RCC 7860 (cell line): ENCODE data around the gene ROS1.

Experiments used
- DNase-seq: peaks from one replicate; pipeline ENCODE4 v3.0.0-alpha.2; 2015; ENCODE audit warnings: low spot score
- FAIRE-seq: peaks from 2 replicates; lab custom pipeline; 2012; peaks lifted over from hg19 to GRCh38; lab: Jason Lieb, UNC

The ROS1 gene

DNA sequence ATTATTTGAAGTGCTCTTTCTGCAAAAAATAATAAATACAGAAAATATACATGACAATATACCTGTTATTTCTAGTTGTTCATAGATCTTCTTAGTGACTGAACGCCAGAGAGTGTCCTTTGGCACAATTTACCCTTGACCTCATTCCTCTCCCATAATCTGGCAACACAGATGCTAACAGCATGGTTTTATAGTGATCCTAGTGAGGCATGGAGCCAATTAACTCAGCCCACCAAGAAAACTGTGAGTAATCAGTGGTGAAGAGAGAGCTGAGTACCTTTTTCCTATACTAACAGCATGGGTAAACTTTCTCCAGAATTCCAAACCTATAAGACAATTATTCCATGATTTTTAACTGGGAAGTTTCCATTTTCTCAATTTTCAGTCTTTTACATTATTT lies 99.3 kb downstream of the ROS1 start:
- DNase-seq (no peak), FAIRE-seq (no peak)

DNA sequence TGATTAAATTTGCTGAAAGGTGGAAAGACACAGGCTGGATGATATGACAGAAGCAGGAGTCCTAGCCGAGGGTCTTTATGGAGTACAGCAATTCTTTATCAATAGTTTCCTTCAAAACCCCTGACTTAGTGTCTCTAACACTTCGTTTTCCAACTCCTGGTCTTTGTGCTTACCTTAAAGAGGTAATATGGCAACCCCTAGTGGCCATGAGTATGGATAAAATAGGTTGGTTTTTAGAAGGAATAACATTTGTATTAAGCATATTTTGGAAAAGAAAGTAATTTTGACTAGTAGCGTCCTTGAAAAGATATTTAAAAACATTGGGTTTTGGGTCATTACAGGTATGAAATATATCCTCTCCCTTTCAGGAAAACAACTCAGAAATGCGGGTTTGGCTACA lies 108.5 kb downstream of the ROS1 start:
- peak; percentile 21 for DNase-seq
- no peak for FAIRE-seq

DNA sequence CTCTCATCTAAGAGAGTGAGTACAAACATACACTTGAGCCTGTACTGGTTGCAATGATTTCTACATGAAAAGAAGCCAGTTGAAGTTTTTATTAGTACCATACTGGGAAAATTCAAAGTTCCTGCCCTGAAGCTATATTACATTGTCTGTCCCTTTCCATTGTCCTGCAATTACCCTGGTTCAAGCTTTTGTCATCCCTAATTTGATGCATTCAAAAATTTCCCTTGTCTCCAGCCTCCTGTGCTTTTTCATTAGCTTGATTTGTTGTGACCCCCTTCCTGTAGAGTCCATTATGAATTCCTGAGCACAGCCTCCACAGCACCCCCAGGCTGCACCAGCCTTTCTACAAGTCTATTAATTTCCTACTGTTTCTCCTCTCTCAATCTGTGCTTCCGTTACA lies 114.0 kb downstream of the ROS1 start:
- no peak for FAIRE-seq

GRCh38 chr6:117311310-117311709 lies 114.4 kb downstream of the ROS1 start:
- FAIRE-seq (no peak), DNase-seq (no peak)

More for the DNA sequence above, 114.0 kb downstream of the ROS1 start:
- DNase-seq, result no peak

GRCh38 chr6:117309611-117310010 lies 116.1 kb downstream of the ROS1 start:
- no peak for DNase-seq
- FAIRE-seq, result no peak

DNA sequence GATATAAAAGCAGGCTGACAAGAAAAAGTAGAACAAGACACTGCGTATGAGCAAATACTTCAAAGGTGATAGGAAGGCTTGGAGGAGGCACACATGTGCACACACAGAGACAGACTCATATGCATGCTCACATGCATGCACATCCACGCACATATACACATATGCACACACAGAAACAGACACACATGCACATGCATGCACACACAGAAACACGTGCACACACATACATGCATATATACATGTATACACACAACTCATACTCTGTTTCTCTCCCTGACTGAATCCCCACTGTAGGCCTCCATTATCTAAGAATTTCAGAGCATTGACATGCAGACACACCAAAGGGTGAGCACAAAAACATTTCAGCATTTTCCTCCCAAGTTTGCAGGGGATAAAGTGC lies 116.7 kb downstream of the ROS1 start:
- FAIRE-seq (no peak), DNase-seq (no peak)

GRCh38 chr6:117307655-117308054 lies 118.1 kb downstream of the ROS1 start:
- no peak for DNase-seq
- FAIRE-seq, result no peak

- FAIRE-seq (no peak), DNase-seq (no peak)
These were observed 119.4 kb downstream of the ROS1 start for GRCh38 chr6:117306227-117306790.

GRCh38 chr6:117304446-117304845 lies 121.3 kb downstream of the ROS1 start:
- no peak for DNase-seq
- no peak for FAIRE-seq

DNA sequence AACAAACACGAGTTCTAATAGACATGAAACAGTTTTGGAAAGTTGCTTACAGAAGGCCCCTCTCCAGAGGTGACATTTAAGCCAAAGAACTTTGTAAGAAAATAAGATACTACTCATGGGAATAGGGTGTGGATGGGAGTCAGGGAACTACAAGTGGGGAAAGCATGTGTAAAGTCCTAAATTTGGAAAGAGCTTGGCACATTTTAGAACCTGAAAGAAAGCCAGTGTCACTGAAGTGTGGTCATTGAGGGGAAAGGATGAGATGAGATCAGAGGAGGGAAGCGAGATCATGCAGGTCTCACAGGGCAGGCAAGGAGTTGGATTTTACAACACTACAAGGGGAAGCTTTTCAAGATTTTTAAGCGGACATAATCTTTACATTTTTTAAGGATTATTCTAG lies 122.4 kb downstream of the ROS1 start:
- no peak for FAIRE-seq
- no peak for DNase-seq

DNA sequence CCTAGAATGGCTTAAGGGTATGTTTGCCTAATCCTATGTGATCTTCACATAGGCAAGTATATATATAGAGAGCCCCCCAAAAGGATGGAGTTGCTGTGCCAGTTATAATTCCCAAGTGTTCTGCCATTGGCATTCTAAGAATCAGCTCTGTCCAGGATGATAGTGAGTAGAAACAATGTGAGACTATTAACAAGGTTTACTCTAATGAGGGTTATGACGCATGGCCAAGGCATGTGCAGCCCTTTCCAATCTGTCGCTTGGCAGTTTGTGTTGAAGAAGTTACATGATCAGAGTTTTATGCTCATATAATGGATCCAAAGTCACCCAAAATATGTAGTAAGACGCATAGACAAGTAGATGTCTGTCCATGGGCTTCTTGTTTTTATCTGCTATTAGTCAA lies 126.8 kb downstream of the ROS1 start:
- FAIRE-seq, result no peak
- no peak for DNase-seq

- no peak for DNase-seq
- no peak for FAIRE-seq
These were observed 135.4 kb downstream of the ROS1 start for GRCh38 chr6:117290173-117290846.

DNA sequence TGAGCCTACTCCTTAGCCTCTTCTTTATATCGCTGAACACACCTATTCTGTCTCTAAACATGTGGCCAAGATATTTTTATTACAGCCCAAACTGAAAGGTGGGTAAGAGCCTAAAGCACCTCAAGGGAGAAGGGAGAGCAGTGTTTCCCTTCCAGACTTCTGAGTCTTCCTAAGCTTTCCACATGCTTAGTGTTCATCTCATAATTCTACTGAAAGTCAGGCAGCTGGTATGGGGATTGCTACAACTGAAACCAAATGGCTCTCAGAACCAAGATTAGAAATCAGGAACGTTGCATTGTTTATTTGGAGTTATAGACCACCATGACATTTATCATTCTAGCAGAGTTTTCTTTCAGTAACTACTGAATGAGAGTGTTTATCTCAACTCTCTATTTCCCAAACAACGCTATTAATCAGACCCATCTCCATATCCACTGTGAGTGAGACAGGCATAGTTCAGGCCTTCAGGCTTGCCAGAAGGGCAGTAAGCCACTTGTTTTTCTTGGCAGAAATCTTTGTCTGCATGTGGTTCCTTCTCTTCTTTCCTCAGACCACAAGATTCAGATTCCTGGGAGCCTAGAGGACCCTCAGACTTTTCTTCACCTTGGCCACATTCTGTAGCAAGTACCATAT lies 137.5 kb downstream of the ROS1 start:
- no peak for FAIRE-seq
- no peak for DNase-seq

- no peak for FAIRE-seq
- DNase-seq, result no peak
These were observed 144.8 kb downstream of the ROS1 start for GRCh38 chr6:117280922-117281321.

GRCh38 chr6:117276778-117277316 lies 148.9 kb downstream of the ROS1 start:
- FAIRE-seq (no peak), DNase-seq (no peak)

DNA sequence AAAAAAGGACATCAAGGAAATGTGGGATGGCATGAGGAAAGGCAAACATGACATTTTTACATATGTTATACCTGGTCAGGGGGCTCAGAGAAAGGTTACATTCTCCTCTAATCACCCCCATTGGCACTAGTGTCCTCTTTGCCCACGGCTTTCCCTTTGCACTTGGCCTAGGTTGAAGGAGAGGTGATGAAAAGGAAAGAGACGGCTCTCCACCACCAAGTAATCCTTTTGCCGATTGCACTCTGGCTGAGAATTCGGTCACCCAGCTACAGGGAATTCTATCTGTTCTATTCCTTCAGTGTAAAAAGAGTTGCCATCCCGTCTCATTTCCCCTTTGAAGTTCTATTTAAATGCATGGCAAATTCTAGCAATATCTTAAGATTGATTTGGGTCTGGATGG lies 150.0 kb downstream of the ROS1 start:
- FAIRE-seq (no peak), DNase-seq (no peak)

GRCh38 chr6:117275205-117275604 lies 150.5 kb downstream of the ROS1 start:
- DNase-seq, result no peak
- FAIRE-seq, result no peak

DNA sequence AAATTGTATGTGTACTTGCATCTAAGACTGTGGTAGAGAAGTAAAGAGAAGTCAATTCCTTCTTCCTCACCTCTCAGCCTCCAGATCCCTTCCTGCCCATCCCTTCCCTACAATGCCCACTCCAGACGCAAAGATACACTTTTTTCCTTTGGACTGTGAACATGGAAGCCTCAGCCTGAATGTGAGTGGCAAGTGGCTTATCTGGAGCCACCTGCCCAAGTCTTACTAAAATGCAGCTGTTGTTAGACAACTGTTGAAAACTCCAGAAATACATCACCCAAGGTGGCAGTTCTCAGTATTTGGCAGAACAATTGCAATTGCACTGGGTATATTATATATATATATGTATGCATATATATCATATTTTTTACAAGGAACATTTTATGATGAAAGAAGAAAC lies 152.9 kb downstream of the ROS1 start:
- DNase-seq, result no peak
- no peak for FAIRE-seq

DNA sequence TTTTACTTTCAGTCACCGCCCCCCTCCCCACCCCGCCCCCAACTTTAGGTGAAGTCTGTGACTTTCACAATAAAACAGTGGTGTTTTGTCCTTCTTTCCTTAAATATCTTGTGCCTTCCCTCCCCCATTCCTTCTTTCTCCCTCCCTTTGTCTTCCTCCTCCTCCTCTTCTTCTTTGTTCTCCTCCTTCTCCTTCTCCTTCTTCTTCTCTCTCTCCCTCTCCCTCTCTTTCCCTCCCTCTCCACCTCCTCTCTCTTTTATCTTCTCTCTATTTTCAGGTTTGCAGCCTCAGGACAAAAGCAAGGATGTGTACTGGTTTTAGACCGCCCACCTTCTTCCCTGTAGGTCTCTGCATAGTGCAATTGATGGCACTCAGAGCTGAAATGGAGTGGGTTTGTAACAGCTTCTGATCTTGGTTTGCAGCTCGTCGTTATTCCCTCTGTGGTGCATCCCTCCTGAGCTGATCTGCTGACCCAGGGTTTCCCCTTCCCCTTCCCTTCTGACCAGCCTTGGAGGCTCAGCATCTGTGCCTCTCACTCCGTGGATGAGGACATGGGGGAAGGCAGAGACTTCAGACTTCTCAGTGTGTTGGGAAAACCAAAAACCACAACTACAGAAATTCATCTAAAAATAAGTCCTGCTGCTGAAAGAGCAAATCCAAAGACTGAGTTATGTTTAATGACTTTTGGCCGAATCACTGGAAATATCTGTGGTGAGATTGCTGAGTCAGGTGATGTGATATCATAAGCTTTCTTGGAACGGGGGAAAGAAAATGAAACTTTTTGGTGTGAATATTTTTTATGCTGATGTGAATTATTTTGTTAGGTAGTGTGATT lies 153.5 kb downstream of the ROS1 start:
- FAIRE-seq (no peak), DNase-seq (no peak)

DNA sequence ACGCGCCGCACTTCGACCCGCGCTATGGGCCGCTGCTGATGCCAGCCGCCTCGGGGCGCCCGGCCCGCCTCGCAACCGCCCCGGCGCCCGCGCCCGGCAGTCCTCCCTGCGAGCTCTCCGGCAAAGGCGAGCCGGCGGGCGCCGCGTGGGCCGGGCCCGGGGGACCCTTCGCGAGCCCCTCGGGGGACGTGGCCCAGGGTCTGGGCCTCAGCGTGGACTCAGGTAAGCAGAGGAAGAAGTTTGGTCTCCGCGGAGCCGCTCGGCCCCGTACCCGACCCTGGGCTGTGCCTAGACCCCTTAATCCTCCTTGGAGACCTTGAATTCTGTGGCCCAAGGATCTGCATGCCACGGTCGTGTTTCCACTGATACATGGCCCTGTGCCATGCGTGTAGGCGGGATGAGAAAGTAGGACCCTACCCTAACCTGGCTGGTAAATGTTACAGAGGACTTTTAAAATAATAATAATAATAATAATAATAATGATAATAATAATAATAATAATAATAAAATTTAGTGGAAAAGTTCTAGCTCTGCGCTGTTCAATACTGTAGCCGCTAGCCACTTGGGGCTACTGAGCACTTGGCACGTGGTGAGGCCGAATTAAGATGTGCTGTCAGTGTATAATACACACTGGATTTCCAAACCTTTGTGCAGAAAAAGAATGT lies 154.8 kb downstream of the ROS1 start:
- DNase-seq, result no peak
- no peak for FAIRE-seq
